Stimulated activated CD8-positive, alpha-beta memory T cell treated with anti-CD3 and anti-CD28 coated beads, Interleukin-12 subunit alpha, Interleukin-12 subunit beta, amount 100 ng/mL, for 1 hour (primary cell): ENCODE data around the gene ITIH5.

Source experiments
- DNase-seq: peaks from one replicate; pipeline ENCODE4 v3.0.0-alpha.2; 2020; ENCODE audit warnings: low read depth

The ITIH5 gene

DNA sequence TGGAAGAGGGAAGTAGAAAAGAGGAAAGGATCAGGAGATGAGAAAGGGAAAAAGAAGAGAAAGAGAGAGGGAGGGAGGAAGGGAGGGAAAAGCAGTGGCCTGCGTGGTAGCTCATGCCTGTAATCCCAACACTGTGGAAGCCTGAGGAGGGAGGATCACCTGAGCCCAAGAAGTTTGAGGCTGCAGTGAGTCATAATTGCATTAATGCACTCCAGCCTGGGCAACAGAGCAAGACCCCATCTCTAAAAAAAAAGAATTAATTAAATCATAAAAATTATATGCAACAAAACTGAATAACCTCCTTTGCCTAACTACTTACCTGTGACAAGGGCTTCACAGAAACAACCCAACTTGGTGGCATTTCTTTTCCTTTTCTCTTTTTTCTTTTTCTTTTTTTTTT lies 148.1 kb downstream of the ITIH5 start:
- DNase-seq: no peak

DNA sequence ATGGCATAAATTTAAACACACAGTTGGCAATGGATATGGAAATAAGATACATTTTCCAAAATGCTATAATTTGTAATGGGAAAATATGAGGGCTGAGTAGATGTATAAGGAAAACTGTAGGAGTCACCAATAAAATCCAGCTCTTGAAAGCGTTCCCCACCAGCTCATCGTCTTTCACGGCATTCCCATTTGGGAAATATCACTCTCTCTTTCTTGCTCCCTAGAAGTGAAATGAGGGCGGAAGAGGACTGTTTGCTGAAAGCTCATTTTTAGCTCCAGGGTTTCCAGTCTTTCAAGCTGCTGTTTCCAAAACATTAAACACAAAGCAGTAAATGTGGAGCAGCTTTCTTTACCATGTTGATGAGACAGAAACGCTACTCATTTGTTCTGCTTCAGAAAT lies 151.3 kb downstream of the ITIH5 start:
- DNase-seq: no peak

DNA sequence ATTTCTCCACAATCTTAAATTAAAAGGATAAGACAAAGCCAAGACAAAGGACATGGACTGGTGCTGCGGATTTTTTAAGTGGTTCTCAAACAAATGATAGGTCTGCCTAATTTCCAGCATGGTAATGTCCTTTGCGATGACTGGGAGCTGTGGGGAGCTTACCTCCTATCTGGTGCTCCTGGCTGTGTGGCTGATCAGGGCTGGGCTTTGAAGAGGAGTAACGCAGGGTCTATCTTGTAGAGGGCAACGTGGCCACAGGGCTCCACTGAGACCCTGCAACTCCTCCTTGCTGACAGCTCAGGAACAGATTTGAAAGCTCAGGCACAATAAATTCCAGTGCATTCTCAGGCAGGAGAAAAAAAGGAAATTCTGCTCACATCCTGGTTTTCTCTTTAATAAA lies 152.8 kb downstream of the ITIH5 start:
- no peak for DNase-seq

DNA sequence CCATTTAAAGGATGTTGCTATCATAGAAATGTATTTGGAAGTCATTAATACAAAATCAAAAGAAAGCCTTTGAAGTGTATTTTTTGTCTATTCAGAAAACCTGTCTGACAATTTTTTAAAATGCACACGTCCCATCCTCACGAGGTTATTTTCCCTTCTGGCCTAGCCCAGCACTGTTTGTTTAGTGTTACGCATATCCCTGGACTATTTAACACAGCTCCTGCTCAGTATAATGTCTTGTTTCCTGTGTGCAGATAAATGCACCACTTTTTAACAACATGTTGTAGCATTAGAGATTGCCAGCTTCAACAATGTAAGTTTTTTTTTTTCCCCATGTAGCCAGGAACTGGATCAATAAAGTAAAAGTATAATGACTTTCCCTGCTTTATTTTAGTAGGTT lies 153.3 kb downstream of the ITIH5 start:
- DNase-seq: no peak

DNA sequence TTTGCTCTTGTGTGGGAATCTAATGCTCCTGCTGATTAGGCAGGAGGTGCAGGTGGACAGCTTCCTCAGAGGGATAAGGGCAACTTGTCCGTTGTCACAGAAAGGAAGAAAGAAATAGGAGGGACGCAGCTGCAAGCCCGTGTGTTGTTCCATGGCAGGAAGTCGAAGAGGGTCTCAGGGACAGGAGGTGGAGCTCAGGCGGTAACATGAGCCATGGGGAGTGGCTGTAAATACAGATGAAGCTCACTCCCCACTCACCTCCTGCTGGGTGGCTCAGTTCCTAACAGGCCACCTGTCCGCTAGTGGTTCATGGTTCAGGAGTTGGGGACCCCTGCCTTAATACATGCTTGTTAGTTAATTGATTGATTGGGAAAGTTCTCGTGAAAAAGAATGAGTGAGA lies 154.3 kb downstream of the ITIH5 start:
- DNase-seq: no peak

DNA sequence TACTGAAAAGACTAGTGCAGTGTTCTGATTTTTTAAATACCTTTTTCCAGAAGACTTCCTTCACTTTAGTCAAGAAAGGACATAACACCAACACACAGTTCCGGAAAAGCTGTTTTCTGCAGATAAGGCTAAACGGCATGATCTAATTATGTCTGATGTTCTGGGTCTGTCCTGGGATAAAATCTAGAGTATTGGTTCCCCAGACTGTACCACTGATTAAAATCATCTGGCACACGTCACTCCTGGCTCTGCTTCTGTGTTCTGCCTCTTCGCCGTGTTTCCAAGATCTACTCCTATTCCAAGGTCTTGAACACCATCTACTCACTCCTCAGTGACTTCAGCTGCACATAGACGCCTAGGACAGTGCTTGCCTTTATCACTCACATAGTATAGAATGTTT lies 155.2 kb downstream of the ITIH5 start:
- no peak for DNase-seq
